NCI-H524 (cell line): ENCODE results near the gene MALSU1.
A peak's percentile ranks its signal among the peaks of the same experiment; 100 is the strongest.

Experiments used
- DNase-seq, 2 experiments: peaks; one replicate each; lab custom pipeline; 2025; lab: John Stamatoyannopoulos, UW

Gene MALSU1

GRCh38 chr7:23298885-23299769, at the start of gene MALSU1:
MALSU1 (plus strand) TSS chr7:23299339; CDS start chr7:23299353, 14 bp downstream.
- peak; percentile 92 to 95 for DNase-seq

- no peak for DNase-seq
Measured at GRCh38 chr7:23249486-23249885, 49.7 kb upstream of the MALSU1 start.

DNA sequence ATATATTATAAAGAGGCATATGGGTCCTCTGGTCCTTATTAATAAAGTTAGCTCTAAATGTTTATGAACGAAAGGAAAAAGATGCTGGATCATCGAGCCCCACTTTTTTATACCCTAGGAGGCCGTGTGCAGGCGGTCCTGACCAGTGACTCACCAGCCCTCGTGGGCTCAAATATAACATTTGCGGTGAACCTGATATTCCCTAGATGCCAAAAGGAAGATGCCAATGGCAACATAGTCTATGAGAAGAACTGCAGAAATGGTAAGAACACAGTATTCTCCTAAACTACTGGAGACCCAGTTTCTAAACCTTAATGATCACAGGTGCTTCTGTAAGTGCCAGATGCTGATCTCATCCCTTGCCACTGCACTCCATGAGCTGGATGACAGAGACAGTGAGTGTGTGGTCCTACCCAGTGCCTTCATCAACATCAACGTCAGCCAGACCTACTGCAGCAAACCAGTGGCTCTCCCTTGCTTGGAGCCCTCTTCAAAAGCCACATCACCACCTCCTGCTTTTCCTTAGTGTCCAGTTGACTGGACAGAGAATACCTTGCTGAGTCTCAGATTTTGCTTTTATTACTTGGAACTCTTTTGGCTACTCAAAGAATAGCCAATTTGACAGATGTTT, 45.0 kb upstream of the MALSU1 start:
- no peak for DNase-seq

DNA sequence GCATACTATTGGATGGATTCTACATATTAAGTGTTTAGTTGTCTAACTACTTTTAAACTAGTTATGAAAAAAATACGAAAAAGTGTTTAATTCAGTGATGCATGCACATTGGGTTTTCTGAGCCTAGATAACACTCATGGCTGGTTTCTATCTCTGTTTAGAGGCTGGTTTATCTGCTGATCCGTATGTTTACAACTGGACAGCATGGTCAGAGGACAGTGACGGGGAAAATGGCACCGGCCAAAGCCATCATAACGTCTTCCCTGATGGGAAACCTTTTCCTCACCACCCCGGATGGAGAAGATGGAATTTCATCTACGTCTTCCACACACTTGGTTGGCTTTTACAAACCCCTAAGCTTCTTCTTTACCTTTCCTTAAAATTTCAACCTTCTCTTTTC, 42.4 kb upstream of the MALSU1 start:
- DNase-seq: no peak

GRCh38 chr7:23260371-23260770, 38.8 kb upstream of the MALSU1 start:
- DNase-seq: no peak

DNA sequence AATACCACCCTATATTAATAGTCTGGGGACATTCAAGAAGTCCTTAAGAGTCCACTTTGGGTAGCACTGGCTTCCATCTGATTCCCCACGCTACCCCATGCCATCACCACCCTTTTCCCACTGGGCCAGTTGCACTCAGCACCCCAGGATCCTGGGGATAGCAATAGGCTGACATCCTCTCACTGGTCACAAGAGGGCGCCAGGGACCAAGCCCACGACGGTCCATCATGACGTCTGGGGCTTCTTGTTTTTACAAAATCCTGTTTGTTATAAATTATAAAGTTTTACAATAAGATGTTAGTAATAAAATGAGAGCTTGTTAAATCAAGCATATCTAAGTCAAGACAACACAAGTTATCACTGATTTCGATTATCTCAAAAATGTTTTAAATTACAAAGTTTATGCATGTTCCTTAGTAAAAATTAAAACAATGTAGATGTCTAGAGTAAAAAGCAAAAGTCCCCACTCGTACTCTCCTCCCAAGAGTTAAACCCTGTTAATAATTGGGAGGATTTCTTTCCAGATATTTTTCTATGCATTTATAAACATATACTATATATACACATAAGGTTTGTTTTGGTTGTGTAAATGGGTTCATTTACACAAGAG, 37.2 kb upstream of the MALSU1 start:
- peak; percentile 12 to 51 for DNase-seq

- DNase-seq: no peak
Measured at GRCh38 chr7:23264916-23265458, 34.2 kb upstream of the MALSU1 start.

DNA sequence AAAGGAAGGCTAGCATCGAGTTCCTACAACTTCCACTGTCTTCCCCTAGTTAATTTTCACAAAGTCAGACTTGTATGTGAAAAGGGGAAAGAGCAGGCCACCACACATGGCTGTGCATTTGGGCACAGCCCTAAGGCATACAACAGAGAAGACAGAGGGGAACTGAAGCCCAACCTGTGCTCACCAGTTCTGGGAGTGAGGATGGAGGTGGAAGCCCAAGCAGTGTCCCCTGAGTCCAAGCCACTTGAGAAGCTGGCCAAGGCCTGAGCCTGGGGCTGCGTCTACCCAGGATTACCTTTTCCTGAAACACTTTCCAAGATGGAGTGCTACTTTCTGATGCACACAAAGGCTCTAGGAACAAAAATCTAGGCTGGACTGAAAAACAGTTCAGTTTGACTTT, 32.2 kb upstream of the MALSU1 start:
- no peak for DNase-seq

DNA sequence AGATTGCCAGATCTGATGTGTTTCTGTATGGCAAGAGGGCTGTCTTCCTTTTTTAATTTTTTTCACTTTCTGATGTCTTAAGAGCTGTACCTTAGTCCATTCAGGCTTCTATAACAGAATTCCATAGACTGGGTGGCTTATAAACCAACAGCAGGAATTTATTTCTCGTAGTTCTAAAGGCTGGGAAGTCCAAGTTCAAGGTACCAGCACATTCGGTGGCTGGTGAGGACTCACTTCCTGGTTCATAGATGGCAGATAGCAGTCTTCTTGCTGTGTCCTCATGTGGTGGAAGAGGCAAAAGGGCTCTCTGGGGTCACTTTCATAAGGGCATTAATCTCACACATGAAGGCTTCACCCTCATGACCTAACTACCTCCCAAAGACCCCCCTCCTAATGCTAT, 31.8 kb upstream of the MALSU1 start:
- DNase-seq: no peak

GRCh38 chr7:23268167-23268566, 31.0 kb upstream of the MALSU1 start:
- no peak for DNase-seq

- no peak for DNase-seq
Measured at GRCh38 chr7:23268746-23269145, 30.4 kb upstream of the MALSU1 start.

- DNase-seq: no peak
Measured at GRCh38 chr7:23272275-23272674, 26.9 kb upstream of the MALSU1 start.

- peak; percentile 72 to 85 for DNase-seq
Measured at GRCh38 chr7:23273141-23273599, 26.0 kb upstream of the MALSU1 start.

- DNase-seq: no peak
Measured at GRCh38 chr7:23275912-23276311, 23.2 kb upstream of the MALSU1 start.

DNA sequence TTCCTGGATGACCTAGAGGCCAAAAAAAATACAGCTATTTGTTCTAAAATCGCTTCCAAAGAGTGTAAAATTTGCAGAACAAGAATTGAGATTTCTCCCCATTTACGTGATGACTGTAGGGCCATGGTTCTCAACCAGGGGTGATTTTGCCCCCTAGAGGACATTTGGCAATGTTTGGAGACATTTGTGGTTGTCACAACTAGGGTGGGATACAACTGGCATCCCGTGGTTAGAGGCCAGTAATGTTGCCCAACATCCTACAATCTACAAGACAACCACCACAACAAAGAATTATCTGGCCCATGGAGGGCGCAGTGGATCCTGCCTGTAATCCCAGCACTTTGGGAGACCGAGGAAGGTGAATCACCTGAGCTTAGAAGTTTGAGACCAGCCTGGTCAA, 22.8 kb upstream of the MALSU1 start:
- peak in 1 of 2 experiments; percentile 25 for DNase-seq

- DNase-seq: no peak
Measured at GRCh38 chr7:23276947-23277346, 22.2 kb upstream of the MALSU1 start.

- DNase-seq: peak; percentile 56 to 66
Measured at GRCh38 chr7:23277359-23277989, 21.7 kb upstream of the MALSU1 start.

DNA sequence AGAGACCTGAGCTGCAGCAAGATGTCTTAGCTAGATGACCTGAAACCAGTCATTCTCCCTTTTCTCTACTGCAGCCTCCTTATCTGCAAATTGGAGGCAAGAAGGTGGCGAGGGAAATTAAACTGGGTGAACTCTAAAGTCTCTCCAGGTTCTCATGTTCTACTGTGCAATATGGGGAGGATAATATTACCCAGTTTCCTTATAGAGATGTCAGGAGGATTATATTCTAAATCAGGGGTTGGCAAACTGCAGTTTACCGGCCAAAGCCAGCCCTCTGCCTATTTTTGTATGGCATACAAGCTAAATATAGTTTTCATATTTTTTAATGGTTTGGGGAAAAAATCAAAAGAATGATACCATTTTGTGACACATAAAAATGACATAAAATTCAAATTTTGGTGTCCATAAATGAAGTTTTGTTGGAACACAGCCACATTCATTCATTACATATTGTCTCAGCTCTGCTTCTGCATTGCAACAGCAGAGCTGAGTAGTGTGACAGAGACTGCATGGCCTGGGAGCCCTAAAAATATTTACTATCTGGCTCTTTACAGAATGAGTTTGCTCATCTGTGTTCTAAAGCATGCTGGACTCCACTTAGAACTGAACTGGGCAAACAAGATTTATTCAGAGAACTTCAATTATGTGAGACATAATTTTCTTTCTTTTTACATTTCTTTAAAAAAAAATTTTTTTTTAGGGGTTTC, 19.2 kb upstream of the MALSU1 start:
- no peak for DNase-seq

- no peak for DNase-seq
Measured at GRCh38 chr7:23283086-23283485, 16.1 kb upstream of the MALSU1 start.

GRCh38 chr7:23284871-23285270, 14.3 kb upstream of the MALSU1 start:
- DNase-seq: peak in 1 of 2 experiments; percentile 9
